Lung (tissue), 12 donors: Measurements from ENCODE around the gene AOX1. TPM values are rescaled to one million over a fixed set of nuclear protein-coding genes. Genes with fewer than 3 reads are reported as not detected.

Experiments used
- ATAC-seq: fragments of 200-7000 bp; cut with Tn5 transposase; one replicate; pipeline ENCODE4 v1.9.1; 2020; ENCODE audit warnings: moderate number of reproducible peaks; ENCODE audit not compliant: insufficient read depth, low FRiP score
- DNase-seq, 3 donors: peaks; one replicate each; pipeline ENCODE4 v3.0.0-alpha.2; 2013 to 2017
- H3K27ac ChIP-seq, 2 donors: one replicate each; pipeline ENCODE4 v1.5.1; 2013; ENCODE audit warnings: mild to moderate bottlenecking in 2 of 2, moderate library complexity in 2 of 2, control low read depth in 1 of 2, inconsistent platforms in 1 of 2, low read depth in 1 of 2, low read length in 1 of 2
- H3K27me3 ChIP-seq, 3 donors: one replicate each; pipeline ENCODE4 v1.5.1; 2013; ENCODE audit warnings: low read length in 2 of 3; ENCODE audit not compliant: control insufficient read depth in 3 of 3, insufficient read depth in 3 of 3
- H3K36me3 ChIP-seq, 4 donors: one replicate each; pipeline ENCODE4 v1.5.1; 2013; ENCODE audit warnings: low read length in 4 of 4, mild to moderate bottlenecking in 1 of 4, moderate library complexity in 1 of 4; ENCODE audit not compliant: control insufficient read depth in 4 of 4, insufficient read depth in 4 of 4
- H3K4me1 ChIP-seq, 5 donors: one replicate each; pipeline ENCODE4 v1.5.1; 2013; ENCODE audit warnings: low read length in 5 of 5, mild to moderate bottlenecking in 2 of 5, moderate library complexity in 1 of 5; ENCODE audit not compliant: control insufficient read depth in 5 of 5, insufficient read depth in 5 of 5
- H3K4me3 ChIP-seq: one replicate; pipeline ENCODE4 v1.5.1; 2013; ENCODE audit warnings: mild to moderate bottlenecking, control low read depth, moderate library complexity
- H3K9ac ChIP-seq, 2 donors: one replicate each; pipeline ENCODE4 v1.5.1; 2013; ENCODE audit warnings: low read length in 2 of 2, control low read depth in 1 of 2; ENCODE audit not compliant: insufficient read depth in 1 of 2
- H3K9me3 ChIP-seq, 4 donors: one replicate each; pipeline ENCODE4 v1.5.1; 2013; ENCODE audit warnings: low read length in 3 of 4, mild to moderate bottlenecking in 1 of 4, moderate library complexity in 1 of 4; ENCODE audit not compliant: control insufficient read depth in 4 of 4, insufficient read depth in 3 of 4
- CTCF ChIP-seq: IDR thresholded peaks from 2 replicates; pipeline ENCODE4 v1.5.1; 2012; ENCODE audit warnings: mild to moderate bottlenecking; ENCODE audit errors: control extremely low read depth, extremely low read depth
- WGBS, 2 donors: extraction: QIAGEN DNeasy Blood & Tissue Kit; methylation state at CpG; one replicate each; pipeline ENCODE4 v1.1.7; 2013; 5-methylcytosine and 5-hydroxymethylcytosine counted together
- polyA plus RNA-seq, 2 donors: library from polyadenylated mRNA; stranded (reverse); fragments of 200-250 nt; gene quantifications; one replicate each; pipeline ENCODE4 v1.2.1, GENCODE V29; 2013
- total RNA-seq, 2 donors: library from RNA; depleted of rRNA in 1 of 2; stranded (reverse); fragments of >200 nt in 1 of 2; gene quantifications; one replicate each; pipeline ENCODE4 v1.2.1, GENCODE V29; 2014 to 2021
- donor health status: control.
- donor health status: control.
- donor health status: Bipolar disorder and iron deficiency.
- donor health status: healthy.
- donor health status: DM: yes; HTN: yes; CAD: no.

AOX1 gene
- total and polyA plus RNA-seq, 4 donors: 8.0 to 48.5 (median 10.6) TPM

DNA sequence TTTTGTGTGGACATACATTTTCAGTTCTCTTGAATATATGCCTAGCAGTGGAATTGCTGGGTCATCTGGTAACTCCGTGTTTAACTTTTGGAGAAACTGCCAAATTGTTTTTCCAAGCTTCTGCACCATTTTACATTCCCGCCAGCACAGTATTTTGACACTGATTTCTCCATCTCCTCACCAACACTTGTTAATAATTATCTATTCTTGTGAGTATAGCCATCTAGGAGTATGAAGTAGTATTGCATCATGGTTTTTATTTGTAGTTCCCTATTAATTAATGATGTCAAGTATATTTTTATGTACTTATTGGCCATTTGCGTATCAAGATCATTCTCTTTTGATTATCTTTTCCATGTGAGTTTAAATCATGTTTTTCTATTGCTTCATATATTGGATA, 17.9 kb upstream of the AOX1 start:
- H3K9me3 ChIP-seq: no peaks in the 10 kb centered on the region
- H3K9ac ChIP-seq: no peak overlapping the region
- DNase-seq (no peak), ATAC-seq (no peak)
- WGBS, 2 donors: 94 to 98% methylated on average over 3 of the region's 3 CpGs
- peaks cover 0 to 4% (median 0%) of the 10 kb centered on the region in 4 donors for H3K36me3 ChIP-seq
- H3K4me3 ChIP-seq: no peak overlapping the region
- no peak for TF ChIP-seq CTCF
- no peak overlapping the region for H3K27ac ChIP-seq
- no peaks in the 10 kb centered on the region for H3K27me3 ChIP-seq
- H3K4me1 ChIP-seq: no peaks in the 10 kb centered on the region

- H3K9ac ChIP-seq: no peak overlapping the region
- TF ChIP-seq CTCF: no peak
- H3K4me1 ChIP-seq: no peaks in the 10 kb centered on the region
- 92 to 95% methylated on average over 2 of the region's 2 CpGs for WGBS, 2 donors
- H3K27ac ChIP-seq: no peak overlapping the region
- peaks cover 0 to 4% (median 0%) of the 10 kb centered on the region in 4 donors for H3K36me3 ChIP-seq
- no peak for DNase-seq
- H3K9me3 ChIP-seq: no peaks in the 10 kb centered on the region
- no peaks in the 10 kb centered on the region for H3K27me3 ChIP-seq
- ATAC-seq: no peak
- no peak overlapping the region for H3K4me3 ChIP-seq
Measured at GRCh38 chr2:200575957-200576356, 9.9 kb upstream of the AOX1 start.

- WGBS, 2 donors: 90 to 93% methylated on average over 3 of the region's 3 CpGs
- no peak for TF ChIP-seq CTCF
- no peaks in the 10 kb centered on the region for H3K9me3 ChIP-seq
- no peaks in the 10 kb centered on the region for H3K4me1 ChIP-seq
- DNase-seq (no peak), ATAC-seq (no peak)
- H3K36me3 ChIP-seq: no peaks in the 10 kb centered on the region
- no peak overlapping the region for H3K9ac ChIP-seq
- H3K27ac ChIP-seq: no peak overlapping the region
- no peaks in the 10 kb centered on the region for H3K27me3 ChIP-seq
- no peak overlapping the region for H3K4me3 ChIP-seq
Measured at GRCh38 chr2:200577027-200577426, 8.8 kb upstream of the AOX1 start.

GRCh38 chr2:200578778-200579177, 7.0 kb upstream of the AOX1 start:
- no peak for ATAC-seq
- TF ChIP-seq CTCF: peak; percentile 20
- H3K9me3 ChIP-seq: no peaks in the 10 kb centered on the region

More at GRCh38 chr2:200578778-200579177, 7.0 kb upstream of the AOX1 start:
- no peaks in the 10 kb centered on the region for H3K36me3 ChIP-seq
- no peak overlapping the region for H3K27ac ChIP-seq
- no peaks in the 10 kb centered on the region for H3K4me1 ChIP-seq
- H3K4me3 ChIP-seq: no peak overlapping the region
- H3K27me3 ChIP-seq: no peaks in the 10 kb centered on the region
- WGBS, 2 donors: 53 to 88% methylated on average over 1 of the region's 1 CpG
- no peak overlapping the region for H3K9ac ChIP-seq
- no peak for DNase-seq
